Stimulated activated CD8-positive, alpha-beta memory T cell treated with anti-CD3 and anti-CD28 coated beads, Interleukin-12 subunit alpha, Interleukin-12 subunit beta, amount 100 ng/mL, for 4 hours (primary cell): ENCODE data around the gene CYBA.
"Not testable (repeated sequence)": the region's sequence is repeated elsewhere in the genome, so short reads cannot be mapped to it uniquely, and the experiment has no call there.

ENCODE experiments used
- DNase-seq: peaks from one replicate; pipeline ENCODE4 v3.0.0-alpha.2; 2020; ENCODE audit warnings: low read depth

Gene CYBA

GRCh38 chr16:88613293-88613692, 37.6 kb downstream of the CYBA start:
- DNase-seq = no peak

GRCh38 chr16:88610909-88611812, 39.7 kb downstream of the CYBA start:
- no peak for DNase-seq

GRCh38 chr16:88610080-88610479, 40.8 kb downstream of the CYBA start:
- DNase-seq = no peak

GRCh38 chr16:88609426-88609825, 41.4 kb downstream of the CYBA start:
- not testable (repeated sequence) for DNase-seq

GRCh38 chr16:88608076-88608475, 42.8 kb downstream of the CYBA start:
- DNase-seq = no peak

- no peak for DNase-seq
Measured at GRCh38 chr16:88606148-88606757, 44.6 kb downstream of the CYBA start.

- no peak for DNase-seq
Measured at GRCh38 chr16:88605186-88606147, 45.4 kb downstream of the CYBA start.

GRCh38 chr16:88602091-88602490, 48.8 kb downstream of the CYBA start:
- DNase-seq = no peak

GRCh38 chr16:88601313-88602036, 49.4 kb downstream of the CYBA start:
- DNase-seq = no peak

- no peak for DNase-seq
Measured at GRCh38 chr16:88600539-88600896, 50.3 kb downstream of the CYBA start.

- DNase-seq = no peak
Measured at GRCh38 chr16:88599825-88600538, 50.9 kb downstream of the CYBA start.

GRCh38 chr16:88599092-88599733, 51.6 kb downstream of the CYBA start:
- no peak for DNase-seq

- DNase-seq = no peak
Measured at GRCh38 chr16:88597856-88598491, 52.9 kb downstream of the CYBA start.

GRCh38 chr16:88596483-88596882, 54.4 kb downstream of the CYBA start:
- DNase-seq = no peak

GRCh38 chr16:88595921-88596320, 54.9 kb downstream of the CYBA start:
- DNase-seq = no peak

GRCh38 chr16:88595101-88595500, 55.8 kb downstream of the CYBA start:
- no peak for DNase-seq

GRCh38 chr16:88593910-88594309, 56.9 kb downstream of the CYBA start:
- DNase-seq = no peak

GRCh38 chr16:88593489-88593888, 57.4 kb downstream of the CYBA start:
- DNase-seq = no peak
